Measurements from ENCODE around the gene FMO2.

The FMO2 gene

GRCh38 chr1:171159148-171159547 is 26.0 kb upstream of the FMO2 start:
- ATAC-seq = no peak
- TF ChIP-seq RARB (CRISPR knock-in tag; IDR thresholded peaks at IDR 0.05) = no peak
- TF ChIP-seq ZNF70 (CRISPR knock-in tag; IDR thresholded peaks at IDR 0.05) = no peak
- TF ChIP-seq OSR1 (CRISPR knock-in tag; IDR thresholded peaks at IDR 0.05) = no peak
- no peak for TF ChIP-seq ISL1 (CRISPR knock-in tag; IDR thresholded peaks at IDR 0.05)
- TF ChIP-seq, protein P1, sequence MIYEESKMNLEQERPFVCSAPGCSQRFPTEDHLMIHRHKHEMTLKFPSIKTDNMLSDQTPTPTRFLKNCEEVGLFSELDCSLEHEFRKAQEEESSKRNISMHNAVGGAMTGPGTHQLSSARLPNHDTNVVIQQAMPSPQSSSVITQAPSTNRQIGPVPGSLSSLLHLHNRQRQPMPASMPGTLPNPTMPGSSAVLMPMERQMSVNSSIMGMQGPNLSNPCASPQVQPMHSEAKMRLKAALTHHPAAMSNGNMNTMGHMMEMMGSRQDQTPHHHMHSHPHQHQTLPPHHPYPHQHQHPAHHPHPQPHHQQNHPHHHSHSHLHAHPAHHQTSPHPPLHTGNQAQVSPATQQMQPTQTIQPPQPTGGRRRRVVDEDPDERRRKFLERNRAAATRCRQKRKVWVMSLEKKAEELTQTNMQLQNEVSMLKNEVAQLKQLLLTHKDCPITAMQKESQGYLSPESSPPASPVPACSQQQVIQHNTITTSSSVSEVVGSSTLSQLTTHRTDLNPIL (CRISPR knock-in tag; IDR thresholded peaks at IDR 0.05; ENCODE audit: low read depth) = no peak
- TF ChIP-seq ARNTL (CRISPR knock-in tag; IDR thresholded peaks at IDR 0.05; ENCODE audit: borderline replicate concordance, low read depth) = no peak
- TF ChIP-seq TOX (CRISPR knock-in tag; IDR thresholded peaks at IDR 0.05; ENCODE audit: borderline replicate concordance) = no peak
- TF ChIP-seq TCF4 (CRISPR knock-in tag; IDR thresholded peaks at IDR 0.05; ENCODE audit: borderline replicate concordance) = no peak
- TF ChIP-seq, protein P2, sequence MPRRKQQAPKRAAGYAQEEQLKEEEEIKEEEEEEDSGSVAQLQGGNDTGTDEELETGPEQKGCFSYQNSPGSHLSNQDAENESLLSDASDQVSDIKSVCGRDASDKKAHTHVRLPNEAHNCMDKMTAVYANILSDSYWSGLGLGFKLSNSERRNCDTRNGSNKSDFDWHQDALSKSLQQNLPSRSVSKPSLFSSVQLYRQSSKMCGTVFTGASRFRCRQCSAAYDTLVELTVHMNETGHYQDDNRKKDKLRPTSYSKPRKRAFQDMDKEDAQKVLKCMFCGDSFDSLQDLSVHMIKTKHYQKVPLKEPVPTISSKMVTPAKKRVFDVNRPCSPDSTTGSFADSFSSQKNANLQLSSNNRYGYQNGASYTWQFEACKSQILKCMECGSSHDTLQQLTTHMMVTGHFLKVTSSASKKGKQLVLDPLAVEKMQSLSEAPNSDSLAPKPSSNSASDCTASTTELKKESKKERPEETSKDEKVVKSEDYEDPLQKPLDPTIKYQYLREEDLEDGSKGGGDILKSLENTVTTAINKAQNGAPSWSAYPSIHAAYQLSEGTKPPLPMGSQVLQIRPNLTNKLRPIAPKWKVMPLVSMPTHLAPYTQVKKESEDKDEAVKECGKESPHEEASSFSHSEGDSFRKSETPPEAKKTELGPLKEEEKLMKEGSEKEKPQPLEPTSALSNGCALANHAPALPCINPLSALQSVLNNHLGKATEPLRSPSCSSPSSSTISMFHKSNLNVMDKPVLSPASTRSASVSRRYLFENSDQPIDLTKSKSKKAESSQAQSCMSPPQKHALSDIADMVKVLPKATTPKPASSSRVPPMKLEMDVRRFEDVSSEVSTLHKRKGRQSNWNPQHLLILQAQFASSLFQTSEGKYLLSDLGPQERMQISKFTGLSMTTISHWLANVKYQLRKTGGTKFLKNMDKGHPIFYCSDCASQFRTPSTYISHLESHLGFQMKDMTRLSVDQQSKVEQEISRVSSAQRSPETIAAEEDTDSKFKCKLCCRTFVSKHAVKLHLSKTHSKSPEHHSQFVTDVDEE (CRISPR knock-in tag; IDR thresholded peaks at IDR 0.05) = no peak
- no peak for TF ChIP-seq CSDC2 (CRISPR knock-in tag; IDR thresholded peaks at IDR 0.05)

GRCh38 chr1:171160211-171160610 is 24.9 kb upstream of the FMO2 start:
- no peak for ATAC-seq
- no peak for TF ChIP-seq ZNF70 (CRISPR knock-in tag; IDR thresholded peaks at IDR 0.05)
- TF ChIP-seq ZNF565 (CRISPR knock-in tag; conservative IDR thresholded peaks at IDR 0.05; ENCODE audit: low read depth) = no peak
- TF ChIP-seq ZNF8 (CRISPR knock-in tag; IDR thresholded peaks at IDR 0.05) = no peak
- no peak for TF ChIP-seq PPARA (CRISPR knock-in tag; IDR thresholded peaks at IDR 0.05; ENCODE audit: borderline replicate concordance)
- TF ChIP-seq ZC3H10 (CRISPR knock-in tag; IDR thresholded peaks at IDR 0.05) = no peak
- no peak for TF ChIP-seq ESRRG (CRISPR knock-in tag; IDR thresholded peaks at IDR 0.05)
- TF ChIP-seq, protein P2 (CRISPR knock-in tag; IDR thresholded peaks at IDR 0.05) = no peak
- TF ChIP-seq RARB (CRISPR knock-in tag; IDR thresholded peaks at IDR 0.05) = no peak
- TF ChIP-seq TCF4 (CRISPR knock-in tag; IDR thresholded peaks at IDR 0.05; ENCODE audit: borderline replicate concordance) = no peak
- no peak for TF ChIP-seq ISL1 (CRISPR knock-in tag; IDR thresholded peaks at IDR 0.05)
- TF ChIP-seq OSR1 (CRISPR knock-in tag; IDR thresholded peaks at IDR 0.05) = no peak
- TF ChIP-seq BACH2 (CRISPR knock-in tag; IDR thresholded peaks at IDR 0.05; ENCODE audit: borderline replicate concordance) = no peak

DNA sequence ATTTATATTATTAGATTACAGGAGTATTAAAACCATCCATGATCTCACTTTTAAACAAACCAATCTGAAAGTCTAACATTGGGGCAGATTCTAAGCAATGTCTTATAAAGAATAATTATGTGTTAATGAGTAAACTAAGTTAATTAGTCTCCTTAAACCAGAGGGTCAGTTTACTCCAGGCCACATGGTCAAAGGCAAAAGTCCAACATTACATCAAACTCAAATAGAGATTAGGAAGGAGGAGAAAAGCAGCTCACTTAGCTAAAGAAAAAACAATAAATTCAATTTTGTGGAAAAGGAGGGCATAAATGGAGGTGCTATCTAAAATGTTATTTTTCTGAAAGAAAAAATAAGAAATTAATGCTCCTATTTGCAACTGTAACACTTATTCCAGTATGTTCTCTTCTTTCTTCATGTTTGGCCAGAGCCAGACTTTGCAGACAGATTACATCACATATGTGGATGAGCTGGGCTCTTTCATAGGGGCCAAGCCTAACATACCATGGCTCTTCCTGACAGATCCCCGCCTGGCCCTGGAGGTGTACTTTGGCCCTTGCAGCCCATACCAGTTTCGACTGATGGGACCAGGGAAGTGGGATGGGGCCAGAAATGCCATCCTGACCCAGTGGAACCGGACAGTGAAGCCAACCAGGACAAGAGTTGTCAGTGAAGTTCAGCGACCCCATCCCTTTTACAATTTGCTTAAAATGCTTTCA is 24.3 kb upstream of the FMO2 start:
- TF ChIP-seq ZFP3 (CRISPR knock-in tag; IDR thresholded peaks at IDR 0.05) (no peak), OSR1 (CRISPR knock-in tag; IDR thresholded peaks at IDR 0.05) (no peak), ISL1 (CRISPR knock-in tag; IDR thresholded peaks at IDR 0.05) (no peak), ZNF70 (CRISPR knock-in tag; IDR thresholded peaks at IDR 0.05) (no peak), ESRRG (CRISPR knock-in tag; IDR thresholded peaks at IDR 0.05) (no peak)
- TF ChIP-seq, protein P3, sequence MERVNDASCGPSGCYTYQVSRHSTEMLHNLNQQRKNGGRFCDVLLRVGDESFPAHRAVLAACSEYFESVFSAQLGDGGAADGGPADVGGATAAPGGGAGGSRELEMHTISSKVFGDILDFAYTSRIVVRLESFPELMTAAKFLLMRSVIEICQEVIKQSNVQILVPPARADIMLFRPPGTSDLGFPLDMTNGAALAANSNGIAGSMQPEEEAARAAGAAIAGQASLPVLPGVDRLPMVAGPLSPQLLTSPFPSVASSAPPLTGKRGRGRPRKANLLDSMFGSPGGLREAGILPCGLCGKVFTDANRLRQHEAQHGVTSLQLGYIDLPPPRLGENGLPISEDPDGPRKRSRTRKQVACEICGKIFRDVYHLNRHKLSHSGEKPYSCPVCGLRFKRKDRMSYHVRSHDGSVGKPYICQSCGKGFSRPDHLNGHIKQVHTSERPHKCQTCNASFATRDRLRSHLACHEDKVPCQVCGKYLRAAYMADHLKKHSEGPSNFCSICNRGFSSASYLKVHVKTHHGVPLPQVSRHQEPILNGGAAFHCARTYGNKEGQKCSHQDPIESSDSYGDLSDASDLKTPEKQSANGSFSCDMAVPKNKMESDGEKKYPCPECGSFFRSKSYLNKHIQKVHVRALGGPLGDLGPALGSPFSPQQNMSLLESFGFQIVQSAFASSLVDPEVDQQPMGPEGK (CRISPR knock-in tag; IDR thresholded peaks at IDR 0.05; ENCODE audit: borderline replicate concordance) = no peak
- TF ChIP-seq, protein P2 (CRISPR knock-in tag; IDR thresholded peaks at IDR 0.05) = no peak
- TF ChIP-seq, protein P4, sequence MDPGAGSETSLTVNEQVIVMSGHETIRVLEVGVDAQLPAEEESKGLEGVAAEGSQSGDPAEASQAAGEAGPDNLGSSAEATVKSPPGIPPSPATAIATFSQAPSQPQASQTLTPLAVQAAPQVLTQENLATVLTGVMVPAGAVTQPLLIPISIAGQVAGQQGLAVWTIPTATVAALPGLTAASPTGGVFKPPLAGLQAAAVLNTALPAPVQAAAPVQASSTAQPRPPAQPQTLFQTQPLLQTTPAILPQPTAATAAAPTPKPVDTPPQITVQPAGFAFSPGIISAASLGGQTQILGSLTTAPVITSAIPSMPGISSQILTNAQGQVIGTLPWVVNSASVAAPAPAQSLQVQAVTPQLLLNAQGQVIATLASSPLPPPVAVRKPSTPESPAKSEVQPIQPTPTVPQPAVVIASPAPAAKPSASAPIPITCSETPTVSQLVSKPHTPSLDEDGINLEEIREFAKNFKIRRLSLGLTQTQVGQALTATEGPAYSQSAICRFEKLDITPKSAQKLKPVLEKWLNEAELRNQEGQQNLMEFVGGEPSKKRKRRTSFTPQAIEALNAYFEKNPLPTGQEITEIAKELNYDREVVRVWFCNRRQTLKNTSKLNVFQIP (CRISPR knock-in tag; IDR thresholded peaks at IDR 0.05; ENCODE audit: borderline replicate concordance, low read depth) = no peak
- no peak for ATAC-seq

Data from SK-N-SH treated with all-trans-retinoic acid at 6 μM for 48 hours (cell line).